Activated CD4-positive, alpha-beta T cell treated with anti-CD3 and anti-CD28 coated beads, Interleukin-2, amount 50 U/mL, for 48 hours (primary cell): ENCODE measurements around the gene RAPGEF2.
A peak's percentile ranks its signal among the peaks of the same experiment; 100 is the strongest.
"Not testable (repeated sequence)": the region's sequence is repeated elsewhere in the genome, so short reads cannot be mapped to it uniquely, and the experiment has no call there.

Experiments used
- DNase-seq, 2 experiments: peaks; one replicate each; pipeline ENCODE4 v3.0.0-alpha.2; 2020

Gene RAPGEF2, protein sequence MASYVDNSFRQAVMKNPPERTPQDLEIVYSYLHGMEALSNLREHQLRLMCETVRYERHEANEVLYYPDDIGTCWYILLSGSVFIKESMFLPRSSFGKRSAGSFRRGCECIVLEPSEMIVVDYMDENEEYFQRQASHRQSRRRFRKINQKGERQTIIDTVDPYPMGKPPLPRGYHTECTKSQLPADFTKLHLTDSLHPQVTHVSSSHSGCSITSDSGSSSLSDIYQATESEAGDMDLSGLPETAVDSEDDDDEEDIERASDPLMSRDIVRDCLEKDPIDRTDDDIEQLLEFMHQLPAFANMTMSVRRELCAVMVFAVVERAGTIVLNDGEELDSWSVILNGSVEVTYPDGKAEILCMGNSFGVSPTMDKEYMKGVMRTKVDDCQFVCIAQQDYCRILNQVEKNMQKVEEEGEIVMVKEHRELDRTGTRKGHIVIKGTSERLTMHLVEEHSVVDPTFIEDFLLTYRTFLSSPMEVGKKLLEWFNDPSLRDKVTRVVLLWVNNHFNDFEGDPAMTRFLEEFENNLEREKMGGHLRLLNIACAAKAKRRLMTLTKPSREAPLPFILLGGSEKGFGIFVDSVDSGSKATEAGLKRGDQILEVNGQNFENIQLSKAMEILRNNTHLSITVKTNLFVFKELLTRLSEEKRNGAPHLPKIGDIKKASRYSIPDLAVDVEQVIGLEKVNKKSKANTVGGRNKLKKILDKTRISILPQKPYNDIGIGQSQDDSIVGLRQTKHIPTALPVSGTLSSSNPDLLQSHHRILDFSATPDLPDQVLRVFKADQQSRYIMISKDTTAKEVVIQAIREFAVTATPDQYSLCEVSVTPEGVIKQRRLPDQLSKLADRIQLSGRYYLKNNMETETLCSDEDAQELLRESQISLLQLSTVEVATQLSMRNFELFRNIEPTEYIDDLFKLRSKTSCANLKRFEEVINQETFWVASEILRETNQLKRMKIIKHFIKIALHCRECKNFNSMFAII (N-terminal part only)

DNA sequence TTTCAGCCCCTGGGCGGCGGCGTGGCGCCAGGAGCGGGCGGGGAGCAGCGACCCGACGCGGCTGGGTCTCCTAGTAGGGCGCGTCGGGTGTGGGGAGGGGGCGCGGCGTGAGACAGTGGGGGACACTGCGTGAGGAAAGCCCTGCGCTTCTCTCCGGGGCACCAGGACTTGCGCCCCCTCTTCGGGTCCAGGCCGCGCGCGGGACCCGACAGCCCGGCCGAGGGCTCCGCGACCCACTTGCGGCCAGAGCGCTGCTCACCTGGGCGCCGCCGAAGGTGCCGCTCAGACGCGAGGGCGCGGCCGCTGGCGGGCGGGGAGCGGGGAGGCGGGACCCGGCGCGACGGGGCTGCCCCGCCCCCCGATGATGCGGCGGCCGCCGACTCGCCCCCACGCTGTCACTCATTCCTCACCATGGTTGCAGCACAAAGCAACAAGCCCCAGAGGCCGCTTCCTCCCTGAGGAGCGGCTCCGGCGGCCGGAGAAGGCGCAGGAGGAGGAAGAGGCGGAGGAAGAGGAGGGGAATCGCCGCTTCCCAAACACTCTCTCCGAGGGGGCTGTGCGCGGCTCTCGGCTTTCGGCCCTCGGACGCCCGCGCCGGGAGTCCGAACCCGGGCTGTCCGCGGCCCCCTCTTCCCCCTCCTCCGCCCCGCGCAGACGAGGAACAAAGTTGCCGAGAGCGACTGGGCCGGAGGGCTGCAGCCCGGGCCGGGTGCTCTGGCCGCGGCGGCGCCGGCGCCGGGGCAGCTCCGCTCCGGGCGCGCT is at the start of gene RAPGEF2:
Gene RAPGEF2, plus strand, starts transcription at position 458 of the 762 bp plus-strand sequence. CDS start 1,084 bp downstream, outside the sequence.
- peak; percentile 83 to 87 for DNase-seq

DNA sequence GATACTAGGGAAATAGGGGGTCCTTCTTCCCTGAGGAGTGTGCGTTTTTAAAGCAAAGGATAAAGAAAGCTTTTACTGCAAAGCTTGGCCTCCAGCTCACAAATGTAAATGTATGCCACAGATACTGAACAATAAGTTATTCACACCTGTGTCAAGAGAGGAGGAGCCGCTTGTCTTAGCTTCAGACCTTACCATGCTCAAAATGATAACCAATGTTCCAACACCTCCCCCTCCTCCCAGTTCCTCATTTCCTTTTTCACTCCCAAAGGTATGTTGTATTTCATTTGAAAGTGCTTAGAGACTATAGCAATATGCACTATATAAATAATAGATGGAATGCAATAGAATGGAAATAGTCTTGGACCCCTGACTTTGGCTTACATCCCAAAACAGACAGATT is 47.0 kb upstream of the RAPGEF2 start:
- DNase-seq: no peak

DNA sequence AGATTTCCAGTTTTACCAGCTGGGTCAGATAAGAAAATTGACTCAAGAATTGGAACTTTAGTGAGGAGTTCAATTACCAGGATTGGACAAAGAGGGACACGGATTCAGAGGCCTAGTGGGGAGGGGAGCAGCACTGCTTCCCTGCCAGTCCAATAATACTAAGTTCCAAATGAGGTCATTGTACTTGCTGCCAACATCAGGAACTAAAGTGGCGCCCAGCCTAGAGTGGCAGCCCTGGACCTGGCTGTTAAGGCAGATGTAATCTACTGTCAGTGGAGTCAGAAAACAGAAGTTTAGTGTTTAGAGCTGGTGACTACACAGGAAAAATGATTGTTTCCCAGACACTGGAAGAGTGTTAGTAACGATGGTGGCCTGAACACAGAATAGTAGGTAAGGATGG is 42.7 kb upstream of the RAPGEF2 start:
- no peak for DNase-seq

DNA sequence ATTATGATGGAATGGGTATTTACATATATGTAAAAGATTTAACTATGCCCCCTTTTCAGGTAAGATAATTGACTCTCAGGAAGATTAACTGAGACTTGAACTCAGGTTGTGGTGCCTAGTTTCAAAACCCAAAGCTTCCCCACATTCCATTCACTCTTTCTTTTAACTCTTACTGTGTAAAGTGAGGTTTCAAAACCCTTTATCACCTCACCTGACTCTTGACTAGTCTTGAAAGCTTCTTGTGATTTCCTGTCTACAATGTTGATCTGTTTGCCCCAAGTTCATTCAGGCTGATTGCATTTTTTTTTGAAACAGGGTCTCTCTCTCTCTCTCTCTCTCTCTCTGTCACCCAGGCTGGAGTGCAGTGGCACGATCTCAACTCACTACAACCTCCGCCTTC is 40.5 kb upstream of the RAPGEF2 start:
- DNase-seq: no peak

DNA sequence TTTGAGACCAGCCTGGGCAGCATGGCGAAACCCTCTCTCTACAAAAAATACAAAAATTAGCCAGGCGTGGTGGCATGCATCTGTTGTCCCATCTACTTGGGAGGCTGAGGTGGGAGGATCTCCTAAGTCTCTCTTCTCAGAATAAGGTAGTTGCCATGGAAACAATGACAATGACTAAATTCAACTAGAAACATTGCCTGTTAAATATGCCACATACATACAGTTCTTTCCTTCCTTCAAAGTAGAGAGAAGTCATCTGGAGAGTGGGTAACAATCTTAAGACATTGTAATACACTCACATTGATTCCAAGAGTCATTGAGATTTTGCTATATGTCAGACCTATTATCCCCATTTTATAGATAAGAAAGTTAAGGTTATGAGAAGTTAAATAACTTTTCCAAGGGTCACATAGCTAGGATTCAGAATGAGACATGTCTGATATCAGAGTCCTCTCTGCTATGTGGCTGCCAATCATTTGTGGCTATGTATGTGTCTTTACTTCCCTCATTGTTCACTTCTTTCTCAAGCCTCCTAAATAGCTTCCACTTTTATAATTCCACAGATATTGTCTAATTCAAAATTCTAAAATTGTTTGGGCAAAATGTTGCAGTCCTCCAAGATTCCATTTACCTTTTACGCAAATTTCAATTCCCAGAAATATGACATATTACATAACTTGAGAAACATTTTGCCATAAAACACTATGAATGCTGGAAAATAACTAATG is 37.2 kb upstream of the RAPGEF2 start:
- no peak for DNase-seq

DNA sequence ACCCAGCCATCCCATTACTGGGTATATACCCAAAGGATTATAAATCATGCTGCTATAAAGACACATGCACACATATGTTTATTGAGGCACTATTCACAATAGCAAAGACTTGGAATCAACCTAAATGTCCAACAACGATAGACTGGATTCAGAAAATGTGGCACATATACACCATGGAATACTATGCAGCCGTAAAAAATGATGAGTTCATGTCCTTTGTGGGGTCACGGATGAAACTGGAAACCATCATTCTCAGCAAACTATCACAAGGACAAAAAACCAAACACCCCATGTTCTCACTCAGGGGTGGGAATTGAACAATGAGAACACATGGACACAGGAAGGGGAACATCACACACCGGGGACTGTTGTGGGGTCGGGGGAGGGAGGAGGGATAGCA is 34.7 kb upstream of the RAPGEF2 start:
- DNase-seq: not testable (repeated sequence)

DNA sequence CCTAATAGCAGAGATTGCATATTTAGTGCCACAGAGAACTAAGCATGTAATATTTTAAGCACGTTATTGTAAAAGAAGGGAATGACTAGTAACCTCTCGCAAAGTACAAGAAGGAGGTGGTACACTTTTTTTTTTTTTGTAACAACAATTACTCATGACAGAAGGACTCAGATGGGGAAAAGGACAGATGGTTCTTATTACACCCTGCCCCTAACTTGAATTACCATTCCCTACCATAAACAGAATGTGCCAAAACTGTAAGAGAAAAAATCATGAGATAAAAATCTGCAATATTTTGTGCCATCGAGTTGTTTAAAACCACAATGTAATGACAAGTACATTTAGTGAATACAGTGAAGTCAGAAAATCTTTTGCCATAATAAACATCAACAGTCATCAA is 33.0 kb upstream of the RAPGEF2 start:
- no peak for DNase-seq

DNA sequence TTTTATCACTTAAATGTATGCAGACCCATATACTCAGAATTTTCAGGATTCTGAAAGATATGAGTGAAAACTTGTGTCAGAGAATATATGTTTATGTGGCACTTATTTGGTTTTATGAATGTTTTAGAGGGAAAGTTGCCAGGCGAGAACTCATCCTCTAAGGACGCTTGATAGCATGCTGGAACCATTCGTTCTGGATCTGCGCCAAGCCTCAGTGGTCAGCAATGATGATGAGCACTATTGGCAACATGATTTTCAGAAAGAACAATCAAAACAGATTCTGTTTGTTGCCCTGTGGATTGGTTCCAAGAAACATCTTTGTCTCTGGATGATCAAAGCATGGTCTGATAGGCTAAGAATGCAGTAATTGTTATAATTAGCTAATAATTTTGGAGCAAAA is 32.1 kb upstream of the RAPGEF2 start:
- no peak for DNase-seq

DNA sequence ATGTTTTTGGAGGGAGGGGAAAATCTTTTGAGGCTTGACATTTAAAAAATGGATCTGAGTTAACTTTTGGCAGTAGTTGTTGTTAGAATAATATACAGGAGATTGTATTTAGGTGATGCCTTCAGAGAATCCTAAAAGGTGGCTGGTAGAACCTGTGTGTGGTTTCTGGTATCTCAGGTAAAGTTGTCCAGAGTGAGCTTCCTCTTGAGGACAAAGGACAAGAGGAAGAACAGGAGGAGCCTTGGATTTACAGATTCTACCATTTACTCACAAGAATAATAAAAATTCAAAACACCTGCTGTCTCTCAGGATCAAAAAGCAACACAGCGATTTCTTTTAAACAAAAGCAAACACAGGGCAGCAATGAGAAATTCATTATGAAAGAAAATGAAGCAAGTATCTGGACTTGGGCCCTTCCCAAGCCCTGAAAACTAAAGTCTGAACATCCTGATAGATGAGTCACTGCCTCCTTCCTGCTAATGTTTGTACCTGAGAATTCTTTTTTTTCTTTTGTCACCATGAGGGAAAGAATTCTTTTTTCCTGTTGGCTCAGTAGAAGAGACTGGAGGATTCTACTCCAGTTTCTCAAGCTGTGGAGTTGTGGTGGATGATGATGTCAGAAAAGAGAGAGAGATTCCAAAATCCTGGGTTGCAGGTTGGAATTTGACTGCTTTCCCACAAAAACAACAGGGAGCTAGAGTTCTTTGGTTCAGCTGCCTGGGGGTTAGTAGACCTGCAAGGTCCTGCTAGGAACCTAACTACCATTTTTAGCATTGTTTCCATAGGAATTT is 31.5 kb upstream of the RAPGEF2 start:
- no peak for DNase-seq

DNA sequence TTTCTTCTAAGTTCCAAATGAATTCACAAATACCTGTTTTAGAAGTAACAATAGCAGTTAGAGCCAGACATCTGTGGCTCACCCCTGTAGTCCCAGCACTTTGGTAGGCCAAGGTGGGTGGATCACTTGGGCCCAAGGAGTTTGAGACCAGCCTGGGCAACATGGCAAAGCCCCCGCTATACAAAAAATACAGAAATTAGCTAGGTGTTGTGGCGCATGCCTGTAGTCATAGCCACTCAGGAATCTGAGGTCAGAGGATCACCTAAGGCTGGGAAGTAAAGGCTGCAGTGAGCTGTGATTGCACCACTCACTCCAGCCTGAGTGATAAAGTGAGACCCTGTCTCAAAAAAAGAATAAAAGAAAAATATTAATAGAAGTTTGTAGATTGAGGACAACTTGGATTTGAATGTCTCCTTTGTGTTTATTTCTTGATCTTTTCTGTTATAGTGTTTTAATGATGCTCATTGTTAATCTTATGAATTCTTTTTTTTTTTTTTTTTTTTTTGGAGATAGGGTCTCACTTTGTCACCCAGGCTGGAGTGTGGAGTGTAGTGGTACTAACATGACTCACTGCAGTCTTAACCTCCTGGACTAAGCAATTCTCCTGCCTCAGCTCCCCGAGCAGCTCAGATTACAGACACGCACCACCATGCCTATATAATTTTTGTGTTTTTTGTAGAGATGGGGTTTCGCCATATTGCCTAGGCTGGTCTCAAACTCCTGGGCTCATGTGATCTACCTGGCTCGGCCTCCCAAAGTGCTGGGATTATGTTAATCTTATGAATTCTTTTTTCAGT is 30.7 kb upstream of the RAPGEF2 start:
- no peak for DNase-seq

DNA sequence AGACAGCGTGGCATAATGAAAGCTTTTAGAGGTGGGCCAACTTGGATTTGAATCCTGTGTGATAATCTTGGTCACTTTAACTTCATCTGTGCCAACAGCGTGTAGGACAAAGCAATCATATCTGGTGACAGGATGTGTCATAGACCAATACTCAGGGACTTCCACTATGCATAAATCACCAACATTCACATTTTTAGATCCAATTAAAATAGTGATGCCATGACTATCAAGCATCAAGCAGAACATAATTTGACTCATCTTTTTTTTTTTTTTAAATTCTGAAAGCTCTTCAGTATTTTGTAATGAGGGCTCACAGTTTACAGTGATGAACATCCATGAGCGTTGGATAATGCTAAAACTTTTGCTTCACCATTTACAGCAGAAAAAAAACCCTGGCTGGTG is 27.3 kb upstream of the RAPGEF2 start:
- no peak for DNase-seq

DNA sequence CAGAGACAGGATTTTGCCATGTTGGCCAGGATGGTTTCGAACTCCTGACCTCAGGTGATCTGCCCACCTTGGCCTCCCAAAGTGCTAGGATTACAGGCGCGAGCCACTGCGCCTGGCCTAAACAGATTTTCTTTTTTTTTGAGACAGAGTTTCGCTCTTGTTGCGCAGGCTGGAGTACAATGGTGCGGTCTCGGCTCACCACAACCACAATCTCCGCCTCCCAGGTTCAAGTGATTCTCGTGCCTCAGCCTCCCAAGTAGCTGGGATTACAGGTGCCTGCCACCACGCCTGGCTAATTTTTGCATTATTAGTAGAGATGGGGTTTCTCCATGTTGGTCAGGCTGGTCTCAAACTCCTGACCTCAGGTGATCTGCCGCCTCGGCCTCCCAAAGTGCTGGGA is 25.9 kb upstream of the RAPGEF2 start:
- not testable (repeated sequence) for DNase-seq

DNA sequence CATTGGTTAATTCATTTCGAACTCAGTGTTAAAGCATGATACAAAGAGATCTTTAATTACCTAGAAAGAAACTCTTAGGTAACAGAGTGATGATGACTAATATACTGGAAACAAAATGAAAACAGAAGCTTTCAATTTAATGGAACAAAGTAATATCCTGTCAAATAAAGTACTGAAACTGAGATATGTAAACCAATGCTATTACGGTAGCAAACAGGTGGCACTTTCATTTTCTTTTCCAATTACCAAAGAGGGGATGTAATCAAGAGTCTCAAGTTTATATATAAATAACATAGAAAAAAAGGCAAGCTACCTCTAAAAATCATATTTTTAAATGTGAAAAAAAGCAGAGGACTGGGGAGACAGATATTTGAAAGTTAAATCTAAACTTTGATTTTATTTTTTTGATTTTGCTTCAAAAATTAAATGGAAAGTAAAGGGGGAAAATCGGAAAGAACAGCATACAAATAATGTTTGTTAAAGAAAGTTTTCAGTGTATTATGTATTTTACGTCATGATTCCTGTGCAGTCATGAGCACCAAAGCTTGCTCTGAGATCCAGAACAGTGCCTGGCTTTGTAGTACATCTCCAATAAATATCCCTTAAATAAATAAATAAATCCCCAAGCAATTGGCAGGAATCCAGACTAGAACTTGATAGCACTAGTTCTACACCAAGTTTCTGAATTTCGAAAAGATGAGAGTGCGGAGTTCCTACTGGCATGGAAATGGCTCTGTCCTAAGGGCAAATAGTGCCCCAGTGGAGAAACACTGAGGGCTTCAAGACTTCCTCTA is 25.0 kb upstream of the RAPGEF2 start:
- DNase-seq: no peak

DNA sequence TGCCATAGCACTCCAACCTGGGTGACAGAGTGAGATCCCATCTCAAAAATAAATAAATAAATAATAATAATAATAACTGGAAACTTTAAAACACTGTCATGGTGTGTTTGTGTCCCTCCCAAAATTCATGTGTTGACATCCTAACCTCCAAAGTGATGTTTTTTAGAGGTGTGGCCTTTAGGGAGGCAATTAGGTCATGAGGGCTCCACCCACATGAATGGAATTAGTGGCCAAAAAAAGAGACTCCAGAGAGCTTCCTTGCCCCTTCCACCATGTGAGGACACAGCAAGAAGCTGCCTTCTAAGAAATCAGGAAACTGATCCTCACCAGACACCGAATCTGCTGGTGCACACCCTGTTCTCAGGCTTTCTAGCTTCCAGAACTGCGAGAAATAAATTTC is 23.8 kb upstream of the RAPGEF2 start:
- no peak for DNase-seq

DNA sequence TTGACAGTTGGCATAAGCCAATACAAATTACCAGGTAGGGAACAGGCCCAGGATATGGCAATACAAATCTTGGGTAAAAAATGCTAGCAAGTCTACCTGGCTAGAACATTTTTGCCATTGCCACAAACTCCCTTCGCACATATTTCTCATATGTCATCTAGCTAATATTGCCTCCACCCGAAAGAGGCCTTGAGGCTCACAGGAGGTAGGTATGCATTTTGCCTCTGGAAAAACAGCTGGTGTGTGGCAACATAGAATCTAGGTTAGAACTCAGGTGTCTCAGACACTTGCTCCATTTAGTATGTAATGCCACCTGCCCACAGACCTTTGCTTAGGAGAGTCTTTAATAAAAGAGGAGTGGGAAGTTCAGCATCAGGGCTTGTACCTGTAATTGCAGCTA is 16.3 kb upstream of the RAPGEF2 start:
- DNase-seq: no peak

DNA sequence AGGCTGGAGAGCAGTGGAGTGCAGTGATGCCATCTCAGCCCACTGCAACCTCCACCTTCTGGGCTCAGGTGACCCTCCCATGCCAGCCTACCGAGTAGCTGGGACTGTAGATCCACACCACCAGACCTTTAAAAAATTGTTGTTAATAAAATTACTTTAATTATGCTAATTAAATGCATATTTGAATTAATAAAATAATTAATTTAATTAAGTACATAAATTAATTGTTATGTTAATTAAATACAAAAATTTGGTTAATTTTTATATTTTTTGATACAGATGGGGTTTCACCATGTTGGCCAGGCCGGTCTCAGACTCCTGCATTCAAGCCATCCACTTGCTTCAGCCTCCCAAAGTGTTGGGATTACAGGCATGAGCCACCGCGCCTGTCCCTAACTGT is 12.6 kb upstream of the RAPGEF2 start:
- DNase-seq: no peak

DNA sequence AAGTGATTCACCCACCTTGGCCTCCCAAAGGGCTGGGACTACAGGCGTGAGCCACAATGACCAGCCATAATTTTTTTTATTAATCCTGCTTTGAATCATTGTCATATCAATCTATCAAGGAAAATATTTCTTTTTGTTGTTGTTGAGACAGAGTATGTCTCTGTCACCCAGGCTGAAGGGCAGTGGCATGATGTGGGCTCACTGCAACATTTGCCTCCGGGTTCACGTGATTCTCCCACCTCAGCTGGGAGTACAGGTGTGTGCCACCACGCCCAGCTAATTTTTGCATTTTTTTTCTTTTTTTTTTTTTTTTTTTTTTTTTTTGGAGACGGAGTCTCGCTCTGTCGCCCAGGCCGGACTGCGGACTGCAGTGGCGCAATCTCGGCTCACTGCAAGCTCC is 8.7 kb upstream of the RAPGEF2 start:
- not testable (repeated sequence) for DNase-seq

DNA sequence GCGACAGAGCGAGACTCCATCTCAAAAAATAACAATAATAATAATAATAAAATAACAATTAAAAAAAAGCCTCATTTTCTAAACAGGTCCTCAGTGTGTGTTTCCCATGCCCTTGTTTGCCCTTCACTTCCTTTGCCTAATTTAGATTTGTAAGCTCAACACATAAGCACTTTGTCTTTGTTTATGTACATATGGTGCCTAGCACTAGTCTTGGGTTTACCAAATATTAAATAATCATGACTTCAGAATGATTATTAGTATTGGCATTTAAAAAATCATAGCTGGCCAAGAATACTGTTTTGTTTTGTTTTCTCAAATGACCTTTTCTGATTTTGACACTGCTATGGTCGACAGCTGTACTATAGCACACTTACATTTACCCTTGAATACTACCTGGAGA is 6.4 kb upstream of the RAPGEF2 start:
- DNase-seq: no peak

DNA sequence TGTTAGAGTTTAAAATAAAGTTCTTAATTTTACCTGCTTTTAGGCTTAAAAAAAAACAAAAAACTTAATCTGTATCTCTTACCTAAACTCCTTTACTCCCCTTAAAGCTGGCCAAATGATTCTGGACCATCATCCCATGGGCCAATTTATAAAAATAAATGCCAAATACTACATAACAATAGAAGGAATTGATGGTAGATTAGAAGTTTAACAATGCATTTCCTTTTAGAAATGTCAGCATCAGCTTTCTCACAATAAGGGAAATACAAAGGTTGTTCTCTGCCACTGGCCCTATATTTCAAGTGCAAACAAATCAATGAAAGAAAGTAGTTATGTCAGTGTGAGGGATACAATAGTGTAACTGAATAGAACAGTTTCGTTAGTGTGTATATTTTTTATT is 5.7 kb upstream of the RAPGEF2 start:
- DNase-seq: no peak

DNA sequence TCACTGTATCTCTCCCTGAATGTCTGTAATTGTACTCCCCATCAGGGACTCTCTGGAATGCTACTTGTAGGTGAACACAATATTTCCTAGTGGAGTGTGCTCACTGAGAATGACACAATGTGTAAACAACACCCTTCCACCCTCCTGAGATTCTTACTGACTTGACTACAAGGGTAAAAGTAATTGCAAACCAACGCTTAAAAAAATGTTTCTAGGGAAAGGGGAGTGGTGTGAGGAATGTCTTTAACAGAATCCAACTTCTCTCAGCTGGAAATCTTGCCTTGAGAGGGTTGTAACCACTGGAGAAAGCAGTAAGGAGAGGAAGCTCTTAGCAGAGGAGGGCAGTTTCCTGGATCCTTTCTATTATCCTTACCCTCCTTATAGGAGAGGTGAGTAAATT is 5.1 kb upstream of the RAPGEF2 start:
- no peak for DNase-seq
